Naive thymus-derived CD4-positive, alpha-beta T cell (primary cell): ENCODE data around the gene PLAU. TPM values are rescaled to one million over a fixed set of nuclear protein-coding genes. Genes with fewer than 3 reads are reported as not detected.

Experiments
- ATAC-seq: fragments of 150-1000 bp; cut with Tn5 transposase; 2 replicates; pipeline ENCODE4 v1.10.0; 2021; ENCODE audit warnings: mild to moderate bottlenecking, moderate library complexity
- CTCF ChIA-PET: fragments of 350-600 bp; sonication (Branson Sonifier 250); formaldehyde crosslinking; loops from one replicate; lab custom pipeline; 2021; ENCODE audit warnings: antibody characterized with exemption; lab: Charles Lee
- POLR2A ChIA-PET: fragments of 350-600 bp; sonication (Branson Sonifier 250); formaldehyde crosslinking; loops from one replicate; lab custom pipeline; 2021; ENCODE audit warnings: antibody characterized with exemption, inconsistent platforms; lab: Charles Lee
- DNase-seq, 9 donors: peaks; one replicate each; pipeline versions ENCODE4 v3.0.0 to v3.0.0-alpha.2; 2020 to 2022; ENCODE audit warnings: mixed read lengths in 1 of 9
- H3K27ac ChIP-seq: one replicate; pipeline ENCODE4 v1.7.0; 2013; ENCODE audit warnings: mild to moderate bottlenecking, low read depth, low read length, moderate library complexity
- H3K27me3 ChIP-seq, 2 donors: one replicate each; pipeline ENCODE4 v1.7.0; 2013; ENCODE audit warnings: low read length in 2 of 2, mild to moderate bottlenecking in 2 of 2, moderate library complexity in 2 of 2; ENCODE audit not compliant: control insufficient read depth in 2 of 2, insufficient read depth in 2 of 2
- H3K36me3 ChIP-seq, 3 experiments: 1 replicate in 2 of 3; 2 replicates in 1 of 3; pipeline ENCODE4 v1.7.0; 2013; ENCODE audit warnings: low read length in 3 of 3, mild to moderate bottlenecking in 3 of 3, moderate library complexity in 1 of 3; ENCODE audit not compliant: insufficient read depth in 3 of 3, control insufficient read depth in 2 of 3
- H3K4me1 ChIP-seq, 2 donors: one replicate each; pipeline ENCODE4 v1.7.0; 2013; ENCODE audit warnings: low read length in 2 of 2, mild to moderate bottlenecking in 2 of 2, moderate library complexity in 1 of 2; ENCODE audit not compliant: control insufficient read depth in 2 of 2, insufficient read depth in 2 of 2
- H3K4me3 ChIP-seq: 2 replicates; pipeline ENCODE4 v1.7.0; 2013; ENCODE audit warnings: mild to moderate bottlenecking, low read length
- H3K9me3 ChIP-seq, 3 experiments: 1 replicate in 2 of 3; 2 replicates in 1 of 3; pipeline ENCODE4 v1.7.0; 2013; ENCODE audit warnings: low read length in 3 of 3; ENCODE audit not compliant: control insufficient read depth in 2 of 3
- H3K27ac Mint-ChIP-seq, 9 donors: one replicate each; pipeline ENCODE4 v1.8.0; 2020 to 2022; ENCODE audit warnings: mixed read lengths in 9 of 9, mild to moderate bottlenecking in 8 of 9, moderate library complexity in 5 of 9, inconsistent platforms in 2 of 9
- H3K27me3 Mint-ChIP-seq, 5 donors: one replicate each; pipeline ENCODE4 v1.8.0; 2021 to 2022; ENCODE audit warnings: mixed read lengths in 5 of 5, mild to moderate bottlenecking in 1 of 5
- H3K36me3 Mint-ChIP-seq, 5 donors: one replicate each; pipeline ENCODE4 v1.8.0; 2020 to 2022; ENCODE audit warnings: mixed read lengths in 5 of 5, mild to moderate bottlenecking in 3 of 5, inconsistent platforms in 1 of 5
- H3K4me1 Mint-ChIP-seq, 7 donors: one replicate each; pipeline ENCODE4 v1.8.0; 2020 to 2022; ENCODE audit warnings: mixed read lengths in 7 of 7, mild to moderate bottlenecking in 3 of 7, inconsistent platforms in 1 of 7
- H3K4me3 Mint-ChIP-seq, 10 donors: one replicate each; pipeline ENCODE4 v1.8.0; 2020 to 2022; ENCODE audit warnings: mild to moderate bottlenecking in 10 of 10, mixed read lengths in 10 of 10, moderate library complexity in 6 of 10, inconsistent platforms in 2 of 10
- H3K9me3 Mint-ChIP-seq, 11 donors: one replicate each; pipeline ENCODE4 v1.8.0; 2020 to 2022; ENCODE audit warnings: mixed read lengths in 11 of 11, mild to moderate bottlenecking in 4 of 11, inconsistent platforms in 1 of 11, moderate library complexity in 1 of 11
- intact Hi-C, 2 donors: fragments of 100-400 bp; cut with micrococcal nuclease; formaldehyde crosslinking; loops; one replicate each; pipeline ENCODE4 v1.15.1; 2023
- polyA plus RNA-seq, 2 donors: library from polyadenylated mRNA; unstranded; fragments of 300-500 nt; fragmentation: Illumina TruSeq; gene quantifications; one replicate each; pipeline ENCODE4 v1.2.3, GENCODE V29; 2021
- total RNA-seq, 6 experiments: library from RNA in 5 of 6; stranded (reverse) in 5 of 6; gene quantifications; 1 replicate in 5 of 6; 2 replicates in 1 of 6; pipeline ENCODE4 v1.2.3 and lab custom pipeline; 2021 to 2026

PLAU gene
- total and polyA plus RNA-seq, 7 experiments from 2014 or later: 0.42 to 0.97 (median 0.78) TPM; not detected in 2

DNA sequence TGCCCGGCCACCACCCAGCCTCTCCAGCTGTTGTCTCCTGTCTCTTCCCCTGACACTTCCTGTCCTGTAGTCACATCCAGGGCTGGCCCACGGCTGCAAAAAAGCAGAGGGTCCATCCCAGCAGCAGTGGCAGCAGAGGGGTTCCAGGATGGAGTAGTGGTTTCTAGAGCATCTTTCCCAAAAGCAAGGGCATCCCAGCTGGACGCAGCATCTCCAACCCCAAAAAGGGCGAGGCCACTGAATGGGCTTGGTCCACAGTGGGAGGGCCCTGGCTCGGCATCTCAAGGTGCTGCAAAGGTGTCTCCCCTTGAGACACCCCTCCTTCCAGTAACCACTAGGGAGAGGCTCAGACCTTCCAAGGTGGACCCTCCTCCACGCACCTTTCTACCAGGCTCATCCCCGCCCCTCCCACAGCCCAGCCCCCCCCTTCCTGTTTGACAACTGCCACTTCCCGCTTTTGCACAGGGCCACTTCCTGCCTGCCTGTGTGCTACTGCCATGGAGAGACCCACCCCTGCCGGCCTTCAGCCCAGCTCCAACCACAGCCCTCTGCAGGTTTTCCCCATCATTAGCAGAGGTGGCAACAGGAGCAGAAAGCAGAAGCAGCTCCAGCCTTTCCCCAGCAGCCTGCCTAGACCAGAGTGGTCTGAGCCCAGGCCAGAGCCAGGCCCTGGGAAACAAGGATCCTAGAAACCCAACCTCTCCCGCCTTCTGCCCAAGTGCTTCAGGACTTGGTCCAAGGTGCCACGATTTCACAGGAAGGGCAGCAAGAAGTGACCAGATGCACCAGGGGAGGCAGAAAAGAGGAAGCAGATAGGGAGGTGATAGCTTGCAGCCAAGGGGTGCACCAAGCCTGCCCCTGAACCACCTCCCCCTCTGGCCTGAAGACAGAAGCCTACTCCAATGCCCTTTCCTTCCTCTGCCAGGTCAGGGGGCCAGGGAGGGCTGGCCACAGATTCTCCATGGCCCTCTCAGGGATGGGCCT lies 45.2 kb upstream of the PLAU start:
- Mint-ChIP-seq H3K4me3 (peak overlapping the region; percentile 79 to 92 (median 87)), H3K4me1 (peaks cover 56 to 92% (median 88%) of the 10 kb centered on the region in 7 donors), H3K36me3 (peaks cover 2 to 32% (median 5%) of the 10 kb centered on the region in 5 donors), H3K27ac (peak overlapping the region; percentile 88 to 97 (median 96)), H3K27me3 (no peaks in the 10 kb centered on the region), H3K9me3 (no peaks in the 10 kb centered on the region)
- peak overlapping the region; percentile 60 for H3K4me3 ChIP-seq
- POLR2A ChIA-PET: interaction anchor here (0.5 to 25.1 kb wide), 6 partner anchors 12 to 119 kb away, joined by 3 to 327 read pairs (median 3); partner anchors contain the start of gene CAMK2G
- peaks cover 28 to 72% of the 10 kb centered on the region in 2 donors for H3K4me1 ChIP-seq
- H3K27me3 ChIP-seq: no peaks in the 10 kb centered on the region
- intact Hi-C loops: loop anchor here (1.0 to 5.0 kb wide), 4 partner anchors 10 to 1367 kb away; partner anchors contain the start of gene SAMD8 (in 1 of the 2)
- H3K27ac ChIP-seq: peak overlapping the region; percentile 67
- ATAC-seq (peak; percentile 90), DNase-seq (peak; percentile 18 to 50 (median 47))
- CTCF ChIA-PET: interaction anchor here (0.8 to 8.0 kb wide), 6 partner anchors 13 to 217 kb away, joined by 3 to 86 read pairs (median 4); no protein-coding TSS in a partner anchor
- no peaks in the 10 kb centered on the region for H3K9me3 ChIP-seq
- peaks cover 0 to 50% (median 4%) of the 10 kb centered on the region in 3 experiments for H3K36me3 ChIP-seq

DNA sequence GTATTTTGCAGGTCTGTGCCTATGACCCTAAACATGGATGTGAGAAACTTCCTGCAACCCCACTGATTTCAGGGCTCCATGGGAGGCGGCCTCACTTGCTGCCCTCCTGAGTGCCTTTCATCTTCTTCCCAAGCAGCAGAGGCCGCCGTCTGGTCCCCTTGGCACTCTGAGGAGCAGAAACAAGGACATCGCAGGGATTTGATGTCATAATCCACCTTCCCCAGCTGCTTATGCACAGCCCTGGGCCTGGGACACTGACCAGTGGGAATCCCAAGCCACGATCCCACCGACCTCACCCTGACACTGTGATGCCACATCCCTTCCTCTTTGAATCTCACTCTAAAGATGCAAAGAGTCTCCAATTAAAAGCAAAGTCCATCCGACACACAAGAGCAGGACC lies 44.3 kb upstream of the PLAU start:
- Histone ChIP-seq H3K27me3 (no peaks in the 10 kb centered on the region), H3K4me1 (peaks cover 30 to 77% of the 10 kb centered on the region in 2 donors), H3K36me3 (peaks cover 0 to 55% (median 6%) of the 10 kb centered on the region in 3 experiments), H3K4me3 (no peak overlapping the region), H3K27ac (peak overlapping the region; percentile 67), H3K9me3 (no peaks in the 10 kb centered on the region)
- ATAC-seq (no peak), DNase-seq (no peak)
- Mint-ChIP-seq H3K4me3 (peak overlapping the region; percentile 74 to 92 (median 87)), H3K27ac (peak overlapping the region; percentile 88 to 97 (median 96)), H3K9me3 (no peaks in the 10 kb centered on the region), H3K36me3 (peaks cover 0 to 36% (median 8%) of the 10 kb centered on the region in 5 donors), H3K27me3 (no peaks in the 10 kb centered on the region), H3K4me1 (peaks cover 62 to 97% (median 93%) of the 10 kb centered on the region in 7 donors)
- POLR2A ChIA-PET: interaction anchor here (0.6 to 25.1 kb wide), 4 partner anchors 11 to 94 kb away, joined by 3 to 327 read pairs (median 3); partner anchors contain the start of gene CAMK2G
- CTCF ChIA-PET: interaction anchor here (0.8 to 8.0 kb wide), 5 partner anchors 12 to 216 kb away, joined by 3 to 86 read pairs (median 4); no protein-coding TSS in a partner anchor
- intact Hi-C loops: loop anchor here (5.0 kb wide), 2 partner anchors 1246 to 1366 kb away; partner anchors contain the start of gene SAMD8 (in 1 of the 2)

DNA sequence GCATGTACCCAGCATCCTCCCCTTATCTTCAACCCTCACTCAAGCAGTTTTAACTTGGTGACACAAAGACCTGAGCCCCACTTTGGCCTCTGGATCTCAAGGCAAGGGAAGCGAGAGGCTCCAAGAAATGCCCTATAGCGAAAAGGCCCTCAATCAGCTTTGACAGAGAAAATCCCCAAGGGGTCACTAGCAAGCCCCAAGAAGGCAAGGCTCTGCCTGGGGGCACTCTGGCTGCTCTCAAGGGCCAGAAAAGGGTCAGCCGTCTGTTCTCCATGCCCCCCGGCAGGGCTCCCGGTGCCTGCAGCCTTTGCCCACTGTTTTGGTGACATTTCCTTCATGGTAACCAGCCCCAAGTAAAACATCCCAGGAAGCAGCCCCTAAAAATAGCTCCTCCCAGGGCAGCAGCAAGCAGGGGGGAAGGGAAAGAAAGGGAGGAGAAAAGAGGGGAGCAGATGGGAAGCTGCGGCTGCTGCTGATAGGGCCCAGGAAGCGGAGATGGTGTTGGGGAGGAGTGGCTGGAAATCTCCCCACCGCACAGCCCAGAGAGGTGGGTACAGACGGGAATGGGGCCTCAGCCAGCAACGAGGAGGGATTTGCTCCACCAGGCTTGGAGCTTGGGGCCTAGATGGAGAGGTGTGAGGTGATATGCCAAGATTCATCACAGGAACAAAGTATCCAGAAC lies 43.7 kb upstream of the PLAU start:
- H3K9me3 Mint-ChIP-seq: no peaks in the 10 kb centered on the region
- Histone ChIP-seq H3K4me3 (no peak overlapping the region), H3K4me1 (peaks cover 36 to 84% of the 10 kb centered on the region in 2 donors), H3K36me3 (peaks cover 0 to 58% (median 6%) of the 10 kb centered on the region in 3 experiments), H3K27ac (peak overlapping the region; percentile 67), H3K27me3 (no peaks in the 10 kb centered on the region), H3K9me3 (no peaks in the 10 kb centered on the region)
- ChIA-PET CTCF (interaction anchor here (1.3 to 8.0 kb wide), 3 partner anchors 12 to 18 kb away, joined by 4 to 86 read pairs (median 6); no protein-coding TSS in a partner anchor), POLR2A (interaction anchor here (0.6 to 25.1 kb wide), 4 partner anchors 11 to 239 kb away, joined by 3 to 327 read pairs (median 3); partner anchors contain the start of gene CAMK2G)
- H3K27ac Mint-ChIP-seq: peak overlapping the region; percentile 88 to 97 (median 96)
- H3K27me3 Mint-ChIP-seq: no peaks in the 10 kb centered on the region
- DNase-seq (no peak), ATAC-seq (no peak)
- H3K36me3 Mint-ChIP-seq: peaks cover 0 to 41% (median 8%) of the 10 kb centered on the region in 5 donors
- peak overlapping the region; percentile 6 to 92 (median 84) for H3K4me3 Mint-ChIP-seq
- intact Hi-C loops: loop anchor here (5.0 kb wide), 2 partner anchors 1245 to 1365 kb away; partner anchors contain the start of gene SAMD8 (in 1 of the 2)
- peaks cover 68 to 100% (median 98%) of the 10 kb centered on the region in 7 donors for H3K4me1 Mint-ChIP-seq

DNA sequence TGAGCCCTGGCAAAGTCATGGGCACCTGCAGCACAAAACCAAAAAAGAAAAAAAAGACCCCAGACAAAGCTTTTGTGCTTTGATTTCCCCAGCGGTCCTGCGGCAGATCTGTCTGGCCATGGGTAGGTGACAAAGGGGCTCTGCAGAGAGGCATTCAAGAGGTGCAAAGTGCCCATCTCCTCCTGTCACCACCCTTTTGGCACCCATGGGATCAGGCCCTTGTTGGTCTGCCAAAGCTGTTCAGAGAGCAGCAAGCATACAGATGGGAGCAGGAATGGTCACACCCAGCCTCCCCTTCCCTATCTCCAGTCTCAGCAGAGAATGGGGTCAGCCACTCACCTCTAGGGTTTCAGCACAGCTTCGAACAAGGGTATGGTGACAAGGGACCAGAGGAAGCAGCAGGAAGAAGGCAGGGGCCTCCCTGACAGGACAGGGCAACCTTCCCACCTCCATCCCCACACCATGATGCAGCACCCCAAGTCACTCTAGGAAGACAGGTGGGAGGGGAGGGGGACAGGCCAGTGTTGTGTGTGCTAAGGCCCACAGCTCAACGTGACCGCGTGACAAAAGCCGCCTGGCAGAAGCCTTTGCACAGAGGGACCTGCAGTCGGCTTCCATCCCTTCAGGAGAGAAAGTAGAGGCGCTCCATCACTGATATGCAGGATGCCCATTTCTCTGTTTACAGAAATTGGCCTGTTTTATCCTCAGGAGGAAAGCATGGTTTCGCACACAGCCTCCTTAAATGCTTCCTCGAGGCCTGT lies 42.9 kb upstream of the PLAU start:
- Mint-ChIP-seq H3K36me3 (peaks cover 0 to 38% (median 8%) of the 10 kb centered on the region in 5 donors), H3K27ac (peak overlapping the region; percentile 88 to 97 (median 96)), H3K4me3 (peak overlapping the region in 6 of 10 donors; percentile 2 to 92 (median 53)), H3K9me3 (no peaks in the 10 kb centered on the region), H3K27me3 (no peaks in the 10 kb centered on the region), H3K4me1 (peaks cover 72 to 100% (median 98%) of the 10 kb centered on the region in 7 donors)
- DNase-seq (no peak), ATAC-seq (no peak)
- Histone ChIP-seq H3K27me3 (no peaks in the 10 kb centered on the region), H3K27ac (peak overlapping the region; percentile 47), H3K9me3 (no peaks in the 10 kb centered on the region), H3K36me3 (peaks cover 0 to 57% (median 6%) of the 10 kb centered on the region in 3 experiments), H3K4me1 (peaks cover 44 to 85% of the 10 kb centered on the region in 2 donors), H3K4me3 (no peak overlapping the region)
- ChIA-PET POLR2A (interaction anchor here (0.6 to 25.1 kb wide), 2 partner anchors 10 to 240 kb away, joined by 3 to 327 read pairs; partner anchors contain the start of gene CAMK2G), CTCF (interaction anchor here (0.9 to 8.0 kb wide), 3 partner anchors 11 to 18 kb away, joined by 4 to 86 read pairs (median 6); no protein-coding TSS in a partner anchor)
- intact Hi-C loops: loop anchor here (5.0 kb wide), 2 partner anchors 1244 to 1364 kb away; partner anchors contain the start of gene SAMD8 (in 1 of the 2)

DNA sequence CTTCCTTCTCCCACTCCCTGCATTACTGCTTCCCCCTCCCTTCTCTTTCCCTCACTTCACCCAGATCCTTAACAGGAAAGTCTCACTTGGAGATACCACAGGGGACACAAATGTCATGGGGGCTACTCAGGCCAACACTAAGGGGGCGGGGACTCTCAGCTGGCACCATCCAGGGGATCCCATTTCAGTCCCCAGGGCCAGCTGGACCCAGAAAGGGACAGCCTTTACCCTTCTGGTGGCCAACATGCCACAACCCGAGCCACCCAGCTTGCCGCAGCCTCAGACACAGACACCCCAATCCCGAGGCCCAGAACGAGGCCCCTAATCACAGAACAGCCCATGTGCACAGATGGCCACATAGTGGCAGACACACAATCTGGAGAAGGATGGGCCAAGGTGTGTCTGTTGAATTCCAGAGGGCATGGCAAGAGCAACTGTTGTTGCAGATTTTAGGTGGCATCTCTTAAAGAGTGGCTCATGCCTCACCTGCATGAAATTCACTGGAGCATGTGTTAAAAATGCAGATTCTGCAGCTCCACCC lies 42.2 kb upstream of the PLAU start:
- ChIA-PET CTCF (interaction anchor here (0.9 to 8.0 kb wide), 3 partner anchors 10 to 19 kb away, joined by 4 to 86 read pairs (median 6); no protein-coding TSS in a partner anchor), POLR2A (interaction anchor here (0.7 to 0.9 kb wide), 2 partner anchors 10 kb away, joined by 3 read pairs; no protein-coding TSS in a partner anchor)
- peaks cover 47 to 81% of the 10 kb centered on the region in 2 donors for H3K4me1 ChIP-seq
- ATAC-seq (no peak), DNase-seq (no peak)
- intact Hi-C loops: loop anchor here (5.0 kb wide), 2 partner anchors 1244 to 1364 kb away; partner anchors contain the start of gene SAMD8 (in 1 of the 2)
- no peaks in the 10 kb centered on the region for H3K27me3 ChIP-seq
- H3K4me3 ChIP-seq: no peak overlapping the region
- peaks cover 0 to 50% (median 6%) of the 10 kb centered on the region in 3 experiments for H3K36me3 ChIP-seq
- Mint-ChIP-seq H3K9me3 (no peaks in the 10 kb centered on the region), H3K36me3 (peaks cover 0 to 33% (median 8%) of the 10 kb centered on the region in 5 donors), H3K27me3 (no peaks in the 10 kb centered on the region), H3K4me3 (peak overlapping the region in 3 of 10 donors; percentile 12 to 41 (median 28)), H3K4me1 (peaks cover 75 to 97% (median 94%) of the 10 kb centered on the region in 7 donors), H3K27ac (peak overlapping the region in 8 of 9 donors; percentile 54 to 97 (median 95))
- peak overlapping the region; percentile 47 for H3K27ac ChIP-seq
- no peaks in the 10 kb centered on the region for H3K9me3 ChIP-seq
